H1 (cell line): ENCODE data around the gene SLC9C2. TPM values are rescaled to one million over a fixed set of nuclear protein-coding genes. Genes with fewer than 3 reads are reported as not detected.

Experiments used
- CTCF ChIA-PET: fragments of 300-600 bp; sonication (Branson Sonifier 250); formaldehyde crosslinking; loops from one replicate; lab custom pipeline; 2021; ENCODE audit not compliant: partially characterized antibody; lab: Charles Lee
- POLR2A ChIA-PET: fragments of 300-600 bp; sonication (Branson Sonifier 250); formaldehyde crosslinking; loops from one replicate; lab custom pipeline; 2021; ENCODE audit warnings: inconsistent platforms; ENCODE audit not compliant: partially characterized antibody; lab: Charles Lee
- DNase-seq, 2 experiments: peaks; one replicate each; pipeline versions ENCODE4 v3.0.0 to v3.0.0-alpha.2; 2010 to 2022; ENCODE audit warnings: low spot score in 2 of 2, low read depth in 1 of 2, mixed read lengths in 1 of 2
- FAIRE-seq: peaks from 2 replicates; lab custom pipeline; 2011; peaks lifted over from hg19 to GRCh38; lab: Jason Lieb, UNC
- H2AFZ ChIP-seq: 2 replicates; pipeline ENCODE4 v1.8.1; 2012; ENCODE audit warnings: low read length, inconsistent platforms
- H2AK5ac ChIP-seq: 2 replicates; pipeline ENCODE4 v1.6.1; 2013; ENCODE audit warnings: low read depth, low read length
- H2BK120ac ChIP-seq: replicated peaks from 2 replicates; pipeline ENCODE3; 2013; ENCODE audit warnings: low read depth, low read length, inconsistent platforms
- H2BK12ac ChIP-seq: 2 replicates; pipeline ENCODE4 v1.6.1; 2013; ENCODE audit warnings: low read depth, low read length
- H2BK15ac ChIP-seq: 2 replicates; pipeline ENCODE4 v1.6.1; 2013; ENCODE audit warnings: low read length
- H2BK20ac ChIP-seq: 2 replicates; pipeline ENCODE4 v1.6.1; 2013; ENCODE audit warnings: low read length
- H2BK5ac ChIP-seq: 2 replicates; pipeline ENCODE4 v1.6.1; 2013; ENCODE audit warnings: low read depth, low read length
- H3K14ac ChIP-seq: 2 replicates; pipeline ENCODE4 v1.6.1; 2013; ENCODE audit warnings: inconsistent platforms; ENCODE audit not compliant: insufficient read length
- H3K18ac ChIP-seq: 2 replicates; pipeline ENCODE4 v1.6.1; 2013; ENCODE audit warnings: low read length; ENCODE audit errors: extremely low read depth
- H3K23ac ChIP-seq: 2 replicates; pipeline ENCODE4 v1.6.1; 2013; ENCODE audit warnings: inconsistent platforms; ENCODE audit not compliant: insufficient read length
- H3K23me2 ChIP-seq: 2 replicates; pipeline ENCODE4 v1.6.1; 2013; ENCODE audit warnings: low read depth, low read length
- H3K27ac ChIP-seq: 2 replicates; pipeline ENCODE4 v1.6.1; 2011; ENCODE audit warnings: low read depth, low read length, inconsistent platforms
- H3K27me3 ChIP-seq, 4 experiments: replicated peaks in 1 of 4; 1 replicate in 1 of 4; 2 replicates in 3 of 4; pipeline versions ENCODE4 v1.6.1 to v1.8.1; 2011 to 2013; ENCODE audit warnings: low read length in 3 of 4, mild to moderate bottlenecking in 3 of 4, inconsistent platforms in 2 of 4, mixed read lengths in 2 of 4, moderate library complexity in 1 of 4; ENCODE audit not compliant: control insufficient read depth in 3 of 4, insufficient read depth in 3 of 4; ENCODE audit errors: extremely low read depth in 1 of 4
- H3K36me3 ChIP-seq, 4 experiments: 2 replicates each; pipeline versions ENCODE4 v1.6.1 to v1.8.1; 2011 to 2013; ENCODE audit warnings: mild to moderate bottlenecking in 4 of 4, low read length in 3 of 4, moderate library complexity in 2 of 4, control low read depth in 1 of 4, inconsistent platforms in 1 of 4; ENCODE audit not compliant: insufficient read depth in 4 of 4, control insufficient read depth in 2 of 4
- H3K4ac ChIP-seq: replicated peaks from 2 replicates; pipeline ENCODE3; 2013; ENCODE audit warnings: low read length, low read depth, mixed read lengths, inconsistent platforms; ENCODE audit not compliant: insufficient read length
- H3K4me1 ChIP-seq, 4 experiments: replicated peaks in 1 of 4; 1 replicate in 1 of 4; 2 replicates in 3 of 4; pipeline versions ENCODE4 v1.6.1 to v1.8.1; 2011 to 2013; ENCODE audit warnings: low read length in 3 of 4, inconsistent platforms in 2 of 4, mixed read lengths in 1 of 4; ENCODE audit not compliant: insufficient read depth in 4 of 4, control insufficient read depth in 3 of 4
- H3K4me2 ChIP-seq, 2 experiments: 2 replicates each; pipeline versions ENCODE4 v1.6.1 to v1.8.1; 2011 to 2013; ENCODE audit warnings: low read depth in 2 of 2, low read length in 2 of 2, control low read depth in 1 of 2, inconsistent platforms in 1 of 2, mild to moderate bottlenecking in 1 of 2; ENCODE audit not compliant: insufficient read depth in 1 of 2
- H3K4me3 ChIP-seq, 4 experiments: fragments of 200-600, 300-600 bp in 1 of 4; sonication (generic), shearing (Covaris generic), sonication (Bioruptor Twin) in 1 of 4; 2 replicates each; pipeline versions ENCODE4 v1.5.1 to v1.8.1; 2011 to 2016; ENCODE audit warnings: low read length in 4 of 4, low read depth in 3 of 4, control low read depth in 2 of 4, inconsistent platforms in 2 of 4, mild to moderate bottlenecking in 2 of 4, mixed read lengths in 1 of 4, moderate library complexity in 1 of 4; ENCODE audit not compliant: insufficient read depth in 2 of 4; ENCODE audit errors: extremely low read depth in 1 of 4
- H3K56ac ChIP-seq: replicated peaks from 2 replicates; pipeline ENCODE3; 2013; ENCODE audit warnings: low read depth, mild to moderate bottlenecking, mixed read lengths, low read length, inconsistent platforms; ENCODE audit not compliant: insufficient read length
- H3K79me1 ChIP-seq: 2 replicates; pipeline ENCODE4 v1.6.1; 2013; ENCODE audit warnings: low read depth, low read length, control low read depth
- H3K79me2 ChIP-seq, 2 experiments: 2 replicates each; pipeline versions ENCODE4 v1.6.1 to v1.8.1; 2012 to 2013; ENCODE audit warnings: low read length in 2 of 2, mild to moderate bottlenecking in 2 of 2, inconsistent platforms in 1 of 2; ENCODE audit not compliant: insufficient read depth in 2 of 2, control insufficient read depth in 1 of 2
- H3K9ac ChIP-seq, 4 experiments: replicated peaks in 1 of 4; 1 replicate in 1 of 4; 2 replicates in 3 of 4; pipeline versions ENCODE4 v1.6.1 to v1.8.1; 2011 to 2013; ENCODE audit warnings: low read depth in 3 of 4, low read length in 3 of 4, control low read depth in 2 of 4, mild to moderate bottlenecking in 2 of 4, moderate library complexity in 2 of 4, inconsistent platforms in 1 of 4; ENCODE audit errors: extremely low read depth in 1 of 4
- H3K9me3 ChIP-seq, 2 experiments: 2 replicates each; pipeline versions ENCODE4 v1.6.1 to v1.8.1; 2012 to 2013; ENCODE audit warnings: mild to moderate bottlenecking in 2 of 2, moderate library complexity in 2 of 2, control low read depth in 1 of 2, inconsistent platforms in 1 of 2, low read depth in 1 of 2, low read length in 1 of 2, mixed read lengths in 1 of 2; ENCODE audit not compliant: insufficient read depth in 2 of 2
- H4K20me1 ChIP-seq, 2 experiments: replicated peaks in 1 of 2; 2 replicates each; pipeline versions ENCODE3 to v1.8.1; 2011 to 2013; ENCODE audit warnings: inconsistent platforms in 2 of 2, low read length in 2 of 2, mild to moderate bottlenecking in 1 of 2; ENCODE audit not compliant: insufficient read depth in 2 of 2, control insufficient read depth in 1 of 2
- H4K5ac ChIP-seq: 2 replicates; pipeline ENCODE4 v1.6.1; 2013; ENCODE audit warnings: low read length, low read depth, mixed read lengths, inconsistent platforms; ENCODE audit not compliant: insufficient read length
- H4K8ac ChIP-seq: 2 replicates; pipeline ENCODE4 v1.8.0; 2013; ENCODE audit warnings: mild to moderate bottlenecking, moderate library complexity, low read length, inconsistent platforms; ENCODE audit not compliant: insufficient read depth; ENCODE audit errors: extremely low read depth
- H4K91ac ChIP-seq: replicated peaks from 2 replicates; pipeline ENCODE3; 2013; ENCODE audit warnings: low read length, mixed read lengths, inconsistent platforms; ENCODE audit not compliant: insufficient read length
- CEBPB ChIP-seq: IDR thresholded peaks from 2 replicates; pipeline ENCODE4 v1.6.1; 2012; ENCODE audit warnings: low read depth, low read length
- CREB1 ChIP-seq: IDR thresholded peaks from 2 replicates; pipeline ENCODE4 v1.6.1; 2012; ENCODE audit warnings: inconsistent platforms
- NRF1 ChIP-seq: IDR thresholded peaks from 2 replicates; pipeline ENCODE4 v1.6.1; 2011; ENCODE audit warnings: mild to moderate bottlenecking, low read depth, low read length, improper control_type of control experiment
- POLR2A ChIP-seq, 2 experiments: IDR thresholded peaks; 1 replicate in 1 of 2; 2 replicates in 1 of 2; pipeline ENCODE4 v1.6.1; 2011; ENCODE audit warnings: low read depth in 2 of 2, low read length in 2 of 2, mild to moderate bottlenecking in 2 of 2; ENCODE audit errors: control extremely low read depth in 1 of 2
- POLR2AphosphoS5 ChIP-seq: IDR thresholded peaks from 2 replicates; pipeline ENCODE4 v1.6.1; 2011; ENCODE audit warnings: low read depth, low read length
- RBBP5 ChIP-seq: IDR thresholded peaks from 2 replicates; pipeline ENCODE4 v1.7.1; 2012; ENCODE audit warnings: low read depth, mild to moderate bottlenecking, inconsistent platforms, low read length, moderate library complexity, borderline replicate concordance
- SIX5 ChIP-seq: IDR thresholded peaks from 2 replicates; pipeline ENCODE4 v1.6.1; 2011; ENCODE audit warnings: mild to moderate bottlenecking, low read depth, low read length
- TAF7 ChIP-seq: optimal IDR thresholded peaks from 2 replicates; pipeline ENCODE3; 2011; ENCODE audit warnings: low read depth, mild to moderate bottlenecking, inconsistent platforms, low read length, moderate library complexity, borderline replicate concordance
- WGBS, 2 experiments: shearing (Covaris generic) in 1 of 2; methylation state at CpG; one replicate each; pipeline versions ENCODE4 v1.1.6 to v1.1.7; 2013 to 2015; ENCODE audit warnings: low lambda C conversion rate in 2 of 2, mixed read lengths in 2 of 2, inconsistent platforms in 1 of 2, low coverage in 1 of 2, missing lambda C conversion rate in 1 of 2; ENCODE audit not compliant: insufficient replicate concordance in 2 of 2, insufficient coverage in 1 of 2, insufficient read length in 1 of 2; ENCODE audit errors: extremely low coverage in 1 of 2, missing lambda C conversion rate in 1 of 2; 5-methylcytosine and 5-hydroxymethylcytosine counted together
- polyA plus RNA-seq, 7 experiments: library from polyadenylated mRNA; depleted of rRNA in 3 of 7; stranded (reverse) in 5 of 7; unstranded in 2 of 7; fragments of >200 nt in 5 of 7; fragments of 200-250 nt in 2 of 7; gene quantifications; 1 replicate in 5 of 7; 2 replicates in 1 of 7; 4 replicates in 1 of 7; pipeline versions ENCODE4 v1.2.1 to v1.2.3, GENCODE V29; 2011 to 2013; ENCODE audit warnings: missing spikeins in 2 of 7, mixed read lengths in 2 of 7
- total RNA-seq: library from RNA; stranded (reverse); fragmentation: NEBNext Ultra II Directional; extraction: Animal tissue kit (Norgen Biotek cat#: 25700); gene quantifications from 2 replicates; pipeline ENCODE4 v1.2.1, GENCODE V29; 2021

SLC9C2 gene
- total and polyA plus RNA-seq, 2 of the 8 experiments (the other 6 are each of a cell fraction or from before 2014, with no cell fraction given): not detected

- Histone ChIP-seq H3K4me1 (peaks cover 0 to 3% (median 1%) of the 10 kb centered on the region in 4 experiments; a peak in 2 of 7 replicates), H3K27me3 (no peaks in the 10 kb centered on the region), H3K4me3 (no peak overlapping the region), H3K56ac (no peak overlapping the region), H3K79me2 (no peaks in the 10 kb centered on the region), H3K4me2 (no peak overlapping the region), H2BK5ac (no peak overlapping the region), H3K9me3 (peaks cover 19 to 27% of the 10 kb centered on the region in 2 experiments), H2BK15ac (no peak overlapping the region), H4K8ac (no peak overlapping the region), H4K20me1 (no peaks in the 10 kb centered on the region), H2AK5ac (no peak overlapping the region), H3K79me1 (no peaks in the 10 kb centered on the region), H4K5ac (no peak overlapping the region), H3K36me3 (peaks cover 19 to 64% (median 39%) of the 10 kb centered on the region in 4 experiments), H3K14ac (no peak overlapping the region), H2AFZ (no peak overlapping the region), H3K18ac (no peak overlapping the region), H4K91ac (no peak overlapping the region), H2BK12ac (no peak overlapping the region), H3K23ac (no peak overlapping the region), H2BK120ac (no peak overlapping the region), H3K23me2 (no peaks in the 10 kb centered on the region), H3K4ac (no peak overlapping the region), H2BK20ac (no peak overlapping the region), H3K9ac (no peak overlapping the region; a peak in 1 of 7 replicates), H3K27ac (no peak overlapping the region)
- WGBS, 2 experiments: 85% methylated on average over 3 of the region's 3 CpGs; no CpG with 5 or more reads in 1 of the 2 experiments
- ChIA-PET CTCF (interaction anchor here (1.0 to 4.4 kb wide), 7 partner anchors 10 to 113 kb away, joined by 3 to 16 read pairs (median 3); partner anchors contain the start of gene SLC9C2), POLR2A (interaction anchor here (1.1 to 4.9 kb wide), 6 partner anchors 8 to 113 kb away, joined by 3 to 53 read pairs (median 4); partner anchors contain the start of genes PRDX6 and SLC9C2)
- TF ChIP-seq POLR2A (IDR thresholded peaks at IDR 0.05; ENCODE audit: control extremely low read depth in 1 of 2, low read depth in 2 of 2, low read length in 2 of 2) (peak in 1 of 2 experiments; percentile 47; a peak in 1 of 3 replicates), RBBP5 (no peak), CREB1 (no peak), NRF1 (no peak), CEBPB (no peak), POLR2AphosphoS5 (peak; percentile 62), SIX5 (no peak), TAF7 (no peak)
- no peak for FAIRE-seq
- no peak for DNase-seq
Observed at GRCh38 chr1:173489929-173490328, 112.9 kb downstream of the SLC9C2 start.
